CD4-positive, alpha-beta T cell (primary cell): Measurements from ENCODE around the gene ABL1. TPM values are rescaled to one million over a fixed set of nuclear protein-coding genes. Genes with fewer than 3 reads are reported as not detected.

Source experiments
- ATAC-seq: fragments of 200-7000 bp; cut with Tn5 transposase; one replicate; pipeline ENCODE4 v1.10.0; 2022; ENCODE audit warnings: mild to moderate bottlenecking; ENCODE audit not compliant: poor library complexity
- CTCF ChIA-PET: fragments of 350-600 bp; sonication (Branson Sonifier 250); formaldehyde crosslinking; loops from one replicate; lab custom pipeline; 2021; ENCODE audit warnings: antibody characterized with exemption, inconsistent platforms; lab: Charles Lee
- POLR2A ChIA-PET: fragments of 350-600 bp; sonication (Branson Sonifier 250); formaldehyde crosslinking; loops from one replicate; lab custom pipeline; 2021; ENCODE audit warnings: antibody characterized with exemption, inconsistent platforms; lab: Charles Lee
- DNase-seq, 14 experiments: peaks; one replicate each; pipeline ENCODE4 v3.0.0-alpha.2; 2013 to 2020; ENCODE audit warnings: mixed read lengths in 2 of 14
- H3K27ac ChIP-seq, 2 donors: one replicate each; pipeline versions ENCODE4 v1.5.1 to v1.7.0; 2013; ENCODE audit warnings: low read length in 2 of 2, low read depth in 1 of 2, mild to moderate bottlenecking in 1 of 2
- H3K27me3 ChIP-seq, 2 experiments: 1 replicate in 1 of 2; 2 replicates in 1 of 2; pipeline versions ENCODE4 v1.6.1 to v1.7.0; 2013; ENCODE audit warnings: low read length in 2 of 2, control low read depth in 1 of 2, mild to moderate bottlenecking in 1 of 2, moderate library complexity in 1 of 2; ENCODE audit not compliant: insufficient read depth in 2 of 2, control insufficient read depth in 1 of 2
- H3K36me3 ChIP-seq: one replicate; pipeline ENCODE4 v1.6.1; 2013; ENCODE audit warnings: low read length, control low read depth; ENCODE audit not compliant: insufficient read depth
- H3K4me1 ChIP-seq: one replicate; pipeline ENCODE4 v1.6.1; 2013; ENCODE audit warnings: low read length, control low read depth; ENCODE audit not compliant: insufficient read depth
- H3K4me3 ChIP-seq: one replicate; pipeline ENCODE4 v1.5.1; 2013; ENCODE audit warnings: mild to moderate bottlenecking, low read length, moderate library complexity
- H3K9me3 ChIP-seq, 2 experiments: 1 replicate in 1 of 2; 2 replicates in 1 of 2; pipeline versions ENCODE4 v1.6.1 to v1.7.0; 2013; ENCODE audit warnings: low read length in 2 of 2, mild to moderate bottlenecking in 2 of 2, control low read depth in 1 of 2, moderate library complexity in 1 of 2; ENCODE audit not compliant: control insufficient read depth in 1 of 2, insufficient read depth in 1 of 2
- H3K27ac Mint-ChIP-seq: one replicate; pipeline ENCODE4 v1.8.0; 2020; ENCODE audit warnings: mixed read lengths
- H3K27me3 Mint-ChIP-seq: one replicate; pipeline ENCODE4 v1.8.0; 2021; ENCODE audit warnings: mixed read lengths
- H3K36me3 Mint-ChIP-seq: one replicate; pipeline ENCODE4 v1.8.0; 2021; ENCODE audit warnings: low read depth, mixed read lengths
- H3K4me1 Mint-ChIP-seq: one replicate; pipeline ENCODE4 v1.8.0; 2021; ENCODE audit warnings: low read depth, mixed read lengths
- H3K4me3 Mint-ChIP-seq: one replicate; pipeline ENCODE4 v1.8.0; 2020; ENCODE audit warnings: mild to moderate bottlenecking, mixed read lengths
- H3K9me3 Mint-ChIP-seq: one replicate; pipeline ENCODE4 v1.8.0; 2020; ENCODE audit warnings: mixed read lengths
- intact Hi-C, 2 experiments: fragments of 100-400 bp; cut with DNase I in 1 of 2; cut with micrococcal nuclease in 1 of 2; formaldehyde crosslinking; loops; one replicate each; pipeline versions ENCODE4 v1.15.1 to v1.9.0; 2023 to 2025; cut with DNase I, micrococcal nuclease
- total RNA-seq, 174 experiments: library from RNA in 2 of 174; stranded (reverse) in 2 of 174; gene quantifications; one replicate each; pipeline ENCODE4 v1.2.3 and lab custom pipeline; 2021 to 2026
- TF ChIP-seq, protein P1 (sequence below): fragments of 200-600 bp; IDR thresholded peaks from one replicate; pipeline ENCODE4 v1.8.0; 2022; ENCODE audit warnings: antibody characterized with exemption, mild to moderate bottlenecking

Gene ABL1
- total RNA-seq, 2 experiments from 2014 or later, result 29.8 to 33.7 TPM

DNA sequence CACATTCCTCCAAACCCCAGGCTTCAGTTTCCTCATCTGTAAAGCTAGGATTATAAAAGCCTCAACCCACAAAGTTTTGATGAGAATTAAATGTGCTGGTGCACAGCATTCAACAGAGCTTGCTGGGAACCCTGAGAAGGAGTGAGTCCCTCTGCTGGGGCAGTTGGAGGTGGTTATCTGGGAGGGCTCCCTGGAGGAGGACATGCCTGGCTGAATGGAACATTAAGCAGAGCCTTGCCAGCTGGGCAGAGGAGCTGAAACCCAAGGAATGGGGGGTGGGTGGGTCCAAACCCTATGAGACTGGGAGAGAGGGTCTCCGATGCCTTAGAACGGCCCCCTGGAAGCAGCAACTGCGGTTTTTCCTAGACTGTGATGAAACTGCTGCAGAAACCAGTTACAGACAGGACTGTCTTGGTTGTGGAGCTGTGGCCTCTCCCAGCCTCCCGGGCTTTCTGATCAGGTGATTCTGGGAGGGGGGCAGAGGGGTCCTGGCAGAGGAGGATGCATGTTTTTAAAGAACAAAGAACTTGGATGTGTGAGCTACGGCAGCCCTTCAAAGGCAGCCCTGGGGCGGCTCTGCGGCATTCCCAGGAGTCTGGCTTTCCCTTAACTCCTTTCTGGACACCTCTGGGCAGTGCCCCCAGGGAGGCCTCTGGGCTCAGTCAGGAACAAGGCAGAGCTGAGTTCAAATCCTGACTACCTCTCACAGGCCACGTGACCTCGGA, 83.2 kb downstream of the ABL1 start:
- Histone ChIP-seq H3K9me3 (no peaks in the 10 kb centered on the region), H3K27me3 (peaks cover 0 to 3% of the 10 kb centered on the region in 2 experiments), H3K4me3 (no peak overlapping the region), H3K4me1 (no peaks in the 10 kb centered on the region), H3K27ac (no peak overlapping the region), H3K36me3 (no peaks in the 10 kb centered on the region)
- peaks cover 8% of the 10 kb centered on the region for H3K27me3 Mint-ChIP-seq
- H3K9me3 Mint-ChIP-seq, result no peaks in the 10 kb centered on the region
- DNase-seq, result no peak
- TF ChIP-seq, protein P1, sequence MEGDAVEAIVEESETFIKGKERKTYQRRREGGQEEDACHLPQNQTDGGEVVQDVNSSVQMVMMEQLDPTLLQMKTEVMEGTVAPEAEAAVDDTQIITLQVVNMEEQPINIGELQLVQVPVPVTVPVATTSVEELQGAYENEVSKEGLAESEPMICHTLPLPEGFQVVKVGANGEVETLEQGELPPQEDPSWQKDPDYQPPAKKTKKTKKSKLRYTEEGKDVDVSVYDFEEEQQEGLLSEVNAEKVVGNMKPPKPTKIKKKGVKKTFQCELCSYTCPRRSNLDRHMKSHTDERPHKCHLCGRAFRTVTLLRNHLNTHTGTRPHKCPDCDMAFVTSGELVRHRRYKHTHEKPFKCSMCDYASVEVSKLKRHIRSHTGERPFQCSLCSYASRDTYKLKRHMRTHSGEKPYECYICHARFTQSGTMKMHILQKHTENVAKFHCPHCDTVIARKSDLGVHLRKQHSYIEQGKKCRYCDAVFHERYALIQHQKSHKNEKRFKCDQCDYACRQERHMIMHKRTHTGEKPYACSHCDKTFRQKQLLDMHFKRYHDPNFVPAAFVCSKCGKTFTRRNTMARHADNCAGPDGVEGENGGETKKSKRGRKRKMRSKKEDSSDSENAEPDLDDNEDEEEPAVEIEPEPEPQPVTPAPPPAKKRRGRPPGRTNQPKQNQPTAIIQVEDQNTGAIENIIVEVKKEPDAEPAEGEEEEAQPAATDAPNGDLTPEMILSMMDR, result no peak
- POLR2A ChIA-PET, result no interaction called here
- intact Hi-C loops, result no loop called here
- CTCF ChIA-PET, result no interaction called here
- H3K4me3 Mint-ChIP-seq, result no peak overlapping the region
- ATAC-seq, result no peak
- H3K4me1 Mint-ChIP-seq, result no peaks in the 10 kb centered on the region
- no peak overlapping the region for H3K27ac Mint-ChIP-seq
- no peaks in the 10 kb centered on the region for H3K36me3 Mint-ChIP-seq

DNA sequence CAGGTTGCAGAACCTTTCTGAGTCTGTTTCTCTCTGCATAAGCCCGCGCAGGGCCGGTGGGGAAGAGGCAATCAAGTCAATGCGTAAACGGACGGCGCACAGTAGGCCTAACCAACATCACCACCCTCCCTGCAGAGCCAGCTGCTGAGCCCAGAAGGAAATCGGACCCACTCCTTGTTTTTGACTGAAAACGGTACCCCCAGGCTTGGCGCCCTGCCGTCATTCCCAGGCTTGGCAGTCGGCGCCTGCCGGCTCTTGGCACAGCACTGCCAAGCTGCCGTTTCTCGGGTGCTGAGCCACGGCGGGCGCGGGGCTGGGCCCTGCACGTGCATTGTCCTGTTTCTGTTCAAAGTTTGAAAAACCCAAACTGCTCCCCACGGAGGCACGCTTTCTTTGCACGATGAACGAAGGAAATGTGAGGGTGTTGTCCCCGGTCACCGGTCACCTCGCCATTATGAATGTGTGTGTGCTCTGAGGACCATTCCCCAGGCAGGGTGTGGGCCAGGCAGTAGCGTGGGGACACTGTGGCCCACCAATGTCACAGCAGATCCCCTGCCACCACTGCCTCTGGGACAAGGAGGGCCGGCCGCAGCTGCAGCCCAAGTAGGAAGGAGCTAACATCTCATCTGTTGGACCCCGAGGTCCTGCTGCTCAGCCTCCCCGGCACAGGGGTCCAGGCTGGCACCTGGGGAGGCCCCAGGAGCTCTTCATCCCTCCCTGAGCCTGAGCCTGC, 83.9 kb downstream of the ABL1 start:
- Mint-ChIP-seq H3K27me3 (peaks cover 8% of the 10 kb centered on the region), H3K9me3 (no peaks in the 10 kb centered on the region), H3K4me3 (no peak overlapping the region), H3K4me1 (no peaks in the 10 kb centered on the region), H3K27ac (no peak overlapping the region), H3K36me3 (no peaks in the 10 kb centered on the region)
- TF ChIP-seq, protein P1, result no peak
- intact Hi-C loops, result no loop called here
- H3K9me3 ChIP-seq, result no peaks in the 10 kb centered on the region
- DNase-seq (no peak), ATAC-seq (no peak)
- no peaks in the 10 kb centered on the region for H3K36me3 ChIP-seq
- H3K4me3 ChIP-seq, result no peak overlapping the region
- peaks cover 0 to 3% of the 10 kb centered on the region in 2 experiments for H3K27me3 ChIP-seq
- POLR2A ChIA-PET, result no interaction called here
- H3K27ac ChIP-seq, result no peak overlapping the region
- no peaks in the 10 kb centered on the region for H3K4me1 ChIP-seq
- CTCF ChIA-PET, result no interaction called here

DNA sequence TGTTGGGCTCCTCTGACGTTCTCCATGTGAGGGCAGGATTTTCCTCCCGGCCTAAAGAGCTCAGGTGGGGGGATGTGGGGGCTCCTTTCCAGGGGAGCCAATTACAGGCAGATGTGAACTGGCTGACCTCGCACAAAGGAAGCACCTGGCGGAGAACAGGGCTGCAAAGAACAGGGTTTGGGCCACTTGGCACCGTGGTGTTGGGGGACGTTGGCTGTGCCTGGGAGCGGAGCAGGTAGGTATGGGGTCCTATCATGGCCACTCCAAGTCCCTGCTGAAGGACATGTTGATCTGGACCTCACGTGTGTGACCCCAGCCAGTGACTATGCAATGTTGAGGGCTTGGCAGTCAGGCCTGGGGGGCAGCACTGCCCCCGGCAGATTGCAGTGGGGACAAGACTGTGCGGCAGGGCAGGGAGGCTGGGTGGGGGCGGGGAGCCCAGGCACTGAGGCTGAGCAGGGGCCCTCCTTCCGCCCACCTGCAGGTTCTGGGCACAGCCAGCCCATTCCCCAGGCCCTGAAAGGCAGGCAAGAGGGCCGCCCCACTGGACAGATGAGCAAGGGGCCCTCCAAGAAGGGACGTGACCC, 84.6 kb downstream of the ABL1 start:
- H3K9me3 Mint-ChIP-seq, result no peaks in the 10 kb centered on the region
- Histone ChIP-seq H3K4me1 (no peaks in the 10 kb centered on the region), H3K9me3 (no peaks in the 10 kb centered on the region), H3K36me3 (no peaks in the 10 kb centered on the region), H3K4me3 (no peak overlapping the region), H3K27me3 (peaks cover 0 to 3% of the 10 kb centered on the region in 2 experiments), H3K27ac (no peak overlapping the region)
- DNase-seq, result no peak
- CTCF ChIA-PET, result no interaction called here
- TF ChIP-seq, protein P1, result no peak
- intact Hi-C loops, result no loop called here
- H3K27me3 Mint-ChIP-seq, result peaks cover 8% of the 10 kb centered on the region
- H3K4me3 Mint-ChIP-seq, result no peak overlapping the region
- POLR2A ChIA-PET, result no interaction called here
- ATAC-seq, result no peak
- no peaks in the 10 kb centered on the region for H3K36me3 Mint-ChIP-seq
- no peak overlapping the region for H3K27ac Mint-ChIP-seq
- no peaks in the 10 kb centered on the region for H3K4me1 Mint-ChIP-seq
